Common myeloid progenitor, CD34-positive (primary cell): ENCODE measurements around the gene RABL3.
"Not testable (repeated sequence)": the region's sequence is repeated elsewhere in the genome, so short reads cannot be mapped to it uniquely, and the experiment has no call there.

Source experiments
- CTCF ChIA-PET: fragments of 350-600 bp; sonication (Branson Sonifier 250); formaldehyde crosslinking; loops from one replicate; lab custom pipeline; 2021; ENCODE audit warnings: antibody characterized with exemption; lab: Charles Lee
- POLR2A ChIA-PET: fragments of 350-600 bp; sonication (Branson Sonifier 250); formaldehyde crosslinking; loops from one replicate; lab custom pipeline; 2021; ENCODE audit warnings: antibody characterized with exemption; lab: Charles Lee
- DNase-seq, 3 donors: peaks; one replicate each; pipeline versions ENCODE4 v3.0.0 to v3.0.0-alpha.2; 2013
- H3K27ac ChIP-seq, 2 experiments: 1 replicate in 1 of 2; 2 replicates in 1 of 2; pipeline ENCODE4 v1.7.0; 2013; ENCODE audit warnings: inconsistent platforms in 2 of 2, low read length in 2 of 2, mild to moderate bottlenecking in 2 of 2, low read depth in 1 of 2, moderate library complexity in 1 of 2; ENCODE audit not compliant: severe bottlenecking in 2 of 2, insufficient read depth in 1 of 2, poor library complexity in 1 of 2
- H3K27me3 ChIP-seq, 5 experiments: replicated peaks in 2 of 5; 1 replicate in 3 of 5; 2 replicates in 2 of 5; pipeline versions ENCODE4 v1.6.1 to v1.7.0; 2013; ENCODE audit warnings: low read length in 4 of 5, mild to moderate bottlenecking in 2 of 5, moderate library complexity in 2 of 5, inconsistent platforms in 1 of 5; ENCODE audit not compliant: insufficient read depth in 5 of 5, control insufficient read depth in 4 of 5
- H3K36me3 ChIP-seq, 4 experiments: 1 replicate in 2 of 4; 2 replicates in 2 of 4; pipeline versions ENCODE4 v1.6.1 to v1.7.0; 2013; ENCODE audit warnings: low read length in 3 of 4, control low read depth in 1 of 4, mild to moderate bottlenecking in 1 of 4; ENCODE audit not compliant: control insufficient read depth in 4 of 4, insufficient read depth in 4 of 4
- H3K4me1 ChIP-seq, 4 experiments: 1 replicate in 3 of 4; 2 replicates in 1 of 4; pipeline versions ENCODE4 v1.6.1 to v1.7.1; 2013; ENCODE audit warnings: low read length in 3 of 4, mild to moderate bottlenecking in 3 of 4, control low read depth in 1 of 4, inconsistent platforms in 1 of 4, moderate library complexity in 1 of 4; ENCODE audit not compliant: control insufficient read depth in 4 of 4, insufficient read depth in 4 of 4; ENCODE audit errors: control extremely low read depth in 1 of 4
- H3K4me3 ChIP-seq, 7 experiments: 1 replicate in 4 of 7; 2 replicates in 3 of 7; pipeline versions ENCODE4 v1.5.1 to v1.7.0; 2013; ENCODE audit warnings: mild to moderate bottlenecking in 7 of 7, low read length in 6 of 7, moderate library complexity in 6 of 7, inconsistent platforms in 2 of 7, low read depth in 2 of 7, control low read depth in 1 of 7; ENCODE audit not compliant: insufficient read depth in 4 of 7, control insufficient read depth in 1 of 7; ENCODE audit errors: extremely low read depth in 1 of 7
- H3K9me3 ChIP-seq, 5 experiments: 1 replicate in 4 of 5; 2 replicates in 1 of 5; pipeline versions ENCODE4 v1.6.1 to v1.7.1; 2013; ENCODE audit warnings: low read length in 4 of 5, mild to moderate bottlenecking in 2 of 5, inconsistent platforms in 1 of 5, low read depth in 1 of 5, moderate library complexity in 1 of 5; ENCODE audit not compliant: control insufficient read depth in 4 of 5, insufficient read depth in 2 of 5; ENCODE audit errors: control extremely low read depth in 1 of 5
- WGBS: methylation state at CpG from one replicate; pipeline ENCODE4 v1.1.5; 2013; ENCODE audit not compliant: insufficient coverage; 5-methylcytosine and 5-hydroxymethylcytosine counted together

The RABL3 gene

DNA sequence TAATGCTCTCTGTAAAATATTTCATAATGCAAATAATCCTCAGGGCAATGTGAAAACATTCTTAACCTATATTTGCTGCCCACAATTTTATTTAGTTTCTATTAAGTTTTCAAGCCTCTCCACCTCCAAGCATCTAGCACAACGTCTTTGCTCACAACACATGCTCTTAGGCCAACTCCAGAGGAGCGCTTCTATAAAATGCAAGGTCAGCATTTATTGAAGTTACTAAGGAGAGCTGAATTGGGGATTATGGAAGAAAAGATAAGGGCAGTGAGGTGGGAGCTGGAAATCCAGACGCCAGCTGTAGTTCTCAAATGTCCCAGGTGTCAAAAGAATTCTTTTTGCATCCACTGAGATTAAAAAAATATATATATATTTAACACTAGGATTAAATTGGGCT lies 996 bp downstream of the RABL3 start:
- peaks cover 11 to 20% (median 17%) of the 10 kb centered on the region in 4 experiments for H3K4me1 ChIP-seq
- ChIA-PET POLR2A (no interaction called here), CTCF (interaction anchor here (1.4 to 1.5 kb wide), 2 partner anchors 99 to 173 kb away, joined by 4 to 6 read pairs; no protein-coding TSS in a partner anchor)
- H3K36me3 ChIP-seq = peaks cover 0 to 14% (median 2%) of the 10 kb centered on the region in 4 experiments
- WGBS = no CpG with 5 or more reads among the region's 3 CpGs
- no peaks in the 10 kb centered on the region for H3K27me3 ChIP-seq
- H3K27ac ChIP-seq = peak overlapping the region in 1 of 2 experiments; percentile 99
- DNase-seq = no peak
- H3K9me3 ChIP-seq = peaks cover 0 to 9% (median 5%) of the 10 kb centered on the region in 5 experiments
- peak overlapping the region in 5 of 7 experiments; percentile 77 to 100 (median 98) for H3K4me3 ChIP-seq

DNA sequence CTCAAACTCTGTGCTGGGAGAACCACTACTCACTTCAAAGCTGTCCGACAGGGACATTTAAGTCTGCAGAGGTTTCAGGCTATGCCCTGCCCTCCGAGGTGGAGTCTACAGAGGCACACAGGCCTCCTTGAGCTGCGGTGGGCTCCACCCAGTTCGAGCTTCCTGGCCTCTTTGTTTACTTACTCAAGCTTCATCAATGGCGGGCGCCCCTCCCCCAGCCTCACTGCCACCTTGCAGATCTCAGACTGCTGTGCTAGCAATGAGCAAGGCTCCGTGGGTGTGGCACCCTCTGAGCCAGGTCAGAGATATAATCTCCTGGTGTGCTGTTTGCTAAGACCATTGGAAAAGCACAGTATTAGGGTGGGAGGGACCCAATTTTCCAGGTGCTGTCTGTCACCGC lies 4.3 kb downstream of the RABL3 start:
- CTCF ChIA-PET = interaction anchor here (1.1 kb wide), 1 partner anchor 10 kb away, joined by 4 read pairs; no protein-coding TSS in a partner anchor
- H3K27ac ChIP-seq, H3K4me3 ChIP-seq, H3K27me3 ChIP-seq, POLR2A ChIA-PET, DNase-seq, H3K4me1 ChIP-seq: not testable (repeated sequence)
- peaks cover 0 to 14% (median 2%) of the 10 kb centered on the region in 4 experiments for H3K36me3 ChIP-seq
- WGBS = 97% methylated on average over 8 of the region's 8 CpGs
- H3K9me3 ChIP-seq = peaks cover 0 to 13% (median 6%) of the 10 kb centered on the region in 5 experiments

DNA sequence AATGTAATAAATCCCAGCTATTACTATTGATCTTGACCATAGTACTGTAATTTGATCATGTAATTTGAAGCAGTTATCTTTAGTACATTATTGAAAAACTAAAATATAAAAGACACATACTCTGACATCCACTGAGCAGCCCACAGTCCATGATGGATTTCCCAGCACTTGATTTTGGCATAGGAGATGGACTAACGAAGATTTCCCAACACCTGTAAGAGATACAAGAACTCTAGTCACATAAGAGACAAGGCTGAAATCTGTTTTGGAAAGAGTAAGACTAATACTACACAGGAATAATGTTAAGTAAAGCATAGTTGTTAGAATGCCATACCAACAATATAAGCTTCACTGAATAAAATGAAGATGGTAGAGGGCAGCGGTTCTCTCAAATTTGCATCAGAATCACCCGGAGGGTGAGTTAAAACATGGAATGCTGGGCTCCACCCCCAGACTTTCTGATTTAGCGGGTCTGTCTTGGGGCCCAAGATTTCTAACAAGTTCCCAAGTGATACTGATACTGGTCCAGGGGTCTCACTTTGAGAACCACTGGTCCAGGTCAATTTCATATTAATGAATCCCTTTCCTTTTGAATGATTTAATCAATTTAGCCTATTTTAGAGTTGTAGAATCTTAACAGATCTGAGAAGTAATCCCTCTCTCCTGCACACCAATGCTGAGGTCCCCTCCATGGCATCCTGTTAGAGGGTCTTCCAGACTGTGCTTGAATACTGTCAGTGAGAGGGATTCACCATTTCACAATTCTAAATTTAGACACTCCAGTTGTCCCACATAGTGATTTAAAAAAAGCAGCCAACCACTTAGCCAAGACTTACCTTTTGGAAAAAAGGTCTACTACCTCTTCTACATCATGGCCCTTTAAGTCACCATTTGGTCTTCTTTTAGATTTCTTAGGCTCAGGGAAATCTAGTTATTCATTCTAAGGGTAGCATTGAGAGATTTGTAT lies 11.5 kb downstream of the RABL3 start:
- no peaks in the 10 kb centered on the region for H3K4me1 ChIP-seq
- CTCF ChIA-PET = interaction anchor here (0.7 kb wide), 1 partner anchor 12 kb away, joined by 3 read pairs; the partner anchor contains the start of genes GTF2E1 and RABL3
- DNase-seq = no peak
- no peak overlapping the region for H3K4me3 ChIP-seq
- peaks cover 0 to 2% (median 0%) of the 10 kb centered on the region in 5 experiments for H3K9me3 ChIP-seq
- POLR2A ChIA-PET = no interaction called here
- H3K36me3 ChIP-seq = peaks cover 2 to 4% (median 2%) of the 10 kb centered on the region in 4 experiments
- 100% methylated on average over 3 of the region's 4 CpGs for WGBS
- no peaks in the 10 kb centered on the region for H3K27me3 ChIP-seq
- no peak overlapping the region for H3K27ac ChIP-seq

DNA sequence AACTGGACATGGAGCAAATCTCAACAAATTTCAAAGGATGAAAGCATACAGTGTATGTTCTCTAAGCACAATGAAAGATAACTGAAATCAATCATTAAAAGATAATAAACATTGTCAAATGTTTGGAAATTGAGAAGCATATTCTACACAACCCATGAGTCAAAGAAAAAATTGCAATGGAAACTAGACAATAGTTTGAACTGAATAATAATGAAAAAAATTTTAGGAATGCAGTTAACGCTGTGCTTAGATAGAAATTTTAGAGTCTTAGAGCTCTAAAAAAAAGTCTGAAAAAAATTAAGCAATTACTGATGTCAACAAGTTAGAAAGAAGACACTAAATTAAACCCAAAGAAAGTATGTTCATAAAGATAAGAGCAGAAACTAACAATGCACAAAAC lies 15.5 kb downstream of the RABL3 start:
- DNase-seq = no peak
- Histone ChIP-seq H3K36me3 (peaks cover 2 to 4% (median 2%) of the 10 kb centered on the region in 4 experiments), H3K9me3 (no peaks in the 10 kb centered on the region), H3K27me3 (no peaks in the 10 kb centered on the region), H3K4me1 (no peaks in the 10 kb centered on the region), H3K4me3 (no peak overlapping the region), H3K27ac (no peak overlapping the region)
- ChIA-PET POLR2A (no interaction called here), CTCF (no interaction called here)
- WGBS = no CpG with 5 or more reads among the region's 1 CpG

DNA sequence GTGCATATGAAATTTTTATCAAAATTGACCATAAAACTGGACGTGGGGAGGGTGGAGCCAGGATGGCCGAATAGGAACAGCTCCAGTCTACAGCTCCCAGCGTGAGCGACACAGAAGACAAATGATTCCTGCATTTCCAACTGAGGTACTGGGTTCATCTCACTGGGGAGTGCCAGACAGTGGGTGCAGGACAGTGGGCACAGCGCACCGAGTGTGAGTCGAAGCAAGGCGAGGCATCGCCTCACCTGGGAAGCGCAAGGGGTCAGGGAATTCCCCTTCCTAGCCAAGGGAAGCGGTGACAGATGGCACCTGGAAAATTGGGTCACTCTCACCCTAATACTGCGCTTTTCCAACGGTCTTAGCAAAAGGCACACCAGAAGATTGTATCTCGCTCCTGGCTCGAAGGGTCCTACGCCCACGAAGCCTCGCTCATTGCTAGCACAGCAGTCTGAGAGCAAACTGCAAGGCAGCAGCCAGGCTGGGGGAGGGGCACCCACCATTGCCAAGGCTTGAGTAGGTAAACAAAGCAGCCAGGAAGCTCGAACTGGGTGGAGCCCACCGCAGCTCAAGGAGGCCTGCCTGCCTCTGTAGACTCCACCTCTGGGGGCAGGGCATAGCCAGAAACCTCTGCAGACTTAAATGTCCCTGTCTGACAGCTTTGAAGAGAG lies 23.0 kb downstream of the RABL3 start:
- CTCF ChIA-PET, H3K9me3 ChIP-seq, H3K36me3 ChIP-seq, H3K4me1 ChIP-seq, H3K27me3 ChIP-seq: not testable (repeated sequence)
- H3K4me3 ChIP-seq = peak overlapping the region in 3 of 7 experiments; percentile 14 to 48 (median 46)
- POLR2A ChIA-PET = interaction anchor here (0.6 kb wide), 1 partner anchor 1394 kb away, joined by 3 read pairs; no protein-coding TSS in a partner anchor
- 84% methylated on average over 18 of the region's 20 CpGs for WGBS
- H3K27ac ChIP-seq = peak overlapping the region in 1 of 2 experiments; percentile 34
- peak in 2 of 3 donors; percentile 43 to 57 for DNase-seq

DNA sequence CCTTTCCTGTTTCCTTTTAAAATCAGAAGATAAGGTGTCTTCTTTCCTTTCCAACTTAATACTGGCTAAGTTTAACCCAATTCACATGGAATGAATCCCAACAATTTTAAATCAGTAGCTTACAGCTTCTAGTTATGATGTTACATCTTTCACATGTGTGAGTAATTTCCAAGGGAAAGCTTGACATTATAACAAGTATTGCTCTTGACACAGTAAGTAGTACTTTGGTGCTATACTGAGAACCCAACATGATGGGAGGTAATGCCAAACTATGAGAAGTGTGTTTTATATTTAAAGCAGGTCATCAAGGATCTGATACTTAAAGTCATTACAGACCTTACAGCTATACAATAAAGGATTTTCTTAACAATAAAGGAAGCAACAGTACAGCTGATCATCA lies 29.1 kb downstream of the RABL3 start:
- CTCF ChIA-PET = interaction anchor here (0.6 kb wide), 1 partner anchor 95 kb away, joined by 3 read pairs; no protein-coding TSS in a partner anchor
- POLR2A ChIA-PET = no interaction called here

More for the DNA sequence above, 29.1 kb downstream of the RABL3 start:
- no peak for DNase-seq
- H3K36me3 ChIP-seq = peaks cover 0 to 4% (median 1%) of the 10 kb centered on the region in 4 experiments
- no peaks in the 10 kb centered on the region for H3K9me3 ChIP-seq
- no peak overlapping the region for H3K4me3 ChIP-seq
- H3K27me3 ChIP-seq = no peaks in the 10 kb centered on the region
- H3K27ac ChIP-seq = no peak overlapping the region
- no peaks in the 10 kb centered on the region for H3K4me1 ChIP-seq
